PC-3 (cell line): ENCODE results near the gene TP53TG3D. TPM values are rescaled to one million over a fixed set of nuclear protein-coding genes. Genes with fewer than 3 reads are reported as not detected.
"Not testable (repeated sequence)": the region's sequence is repeated elsewhere in the genome, so short reads cannot be mapped to it uniquely, and the experiment has no call there.

Source experiments
- ATAC-seq: fragments of 200-7000 bp; cut with Tn5 transposase; 2 replicates; pipeline ENCODE4 v1.9.1; 2020; ENCODE audit warnings: mild to moderate bottlenecking, moderate library complexity
- BruUV-seq: library from RNA; stranded (reverse); fragments of 400-500 nt; replicated peaks from 2 replicates; lab custom pipeline; 2021; lab: Mats Ljungman, UMichigan
- CTCF ChIA-PET: fragments of 300-600 bp; sonication (Branson Sonifier 250); formaldehyde crosslinking; loops from one replicate; lab custom pipeline; 2022; ENCODE audit warnings: antibody characterized with exemption; lab: Charles Lee
- POLR2A ChIA-PET: fragments of 300-600 bp; sonication (Branson Sonifier 250); formaldehyde crosslinking; loops from one replicate; lab custom pipeline; 2022; ENCODE audit warnings: antibody characterized with exemption; ENCODE audit not compliant: unreplicated experiment; lab: Charles Lee
- DNase-seq: peaks from one replicate; pipeline ENCODE4 v3.0.0-alpha.2; 2015
- H2AFZ ChIP-seq: fragments of 300-600 bp; sonication (generic); 2 replicates; pipeline ENCODE4 v1.6.0; 2016; ENCODE audit warnings: antibody characterized with exemption, low read length
- H3F3A ChIP-seq: fragments of 300-600 bp; sonication (generic); one replicate; pipeline ENCODE4 v1.6.0; 2017; ENCODE audit warnings: antibody characterized with exemption, low read length, control low read depth, mild to moderate bottlenecking; ENCODE audit not compliant: unreplicated experiment
- H3K27ac ChIP-seq: fragments of 300-600 bp; sonication (generic); 2 replicates; pipeline ENCODE4 v1.5.1; 2016; ENCODE audit warnings: mild to moderate bottlenecking, low read length
- H3K27me3 ChIP-seq: fragments of 300-600 bp; sonication (generic); 2 replicates; pipeline ENCODE4 v1.6.1; 2016; ENCODE audit warnings: low read length, mixed read lengths
- H3K36me3 ChIP-seq: fragments of 300-600 bp; sonication (generic); 2 replicates; pipeline ENCODE4 v1.6.1; 2016; ENCODE audit warnings: low read depth, mixed run types, low read length, mixed read lengths
- H3K4me1 ChIP-seq: fragments of 300-600 bp; sonication (generic); 2 replicates; pipeline ENCODE4 v1.5.1; 2016; ENCODE audit warnings: low read length; ENCODE audit not compliant: insufficient read depth
- H3K4me2 ChIP-seq: fragments of 300-600 bp; sonication (generic); 2 replicates; pipeline ENCODE4 v1.6.0; 2016; ENCODE audit warnings: low read length
- H3K4me3 ChIP-seq: fragments of 300-600 bp; sonication (generic); 2 replicates; pipeline ENCODE4 v1.5.1; 2016; ENCODE audit warnings: mild to moderate bottlenecking, low read length, mixed read lengths
- H3K79me2 ChIP-seq: fragments of 300-600 bp; sonication (generic); 2 replicates; pipeline ENCODE4 v1.6.1; 2017; ENCODE audit warnings: low read length, mixed read lengths
- H3K9ac ChIP-seq: fragments of 300-600 bp; sonication (generic); 2 replicates; pipeline ENCODE4 v1.6.0; 2016; ENCODE audit warnings: mild to moderate bottlenecking, low read length
- H3K9me2 ChIP-seq: fragments of 300-600 bp; sonication (generic); replicated peaks from 2 replicates; pipeline ENCODE4 v1.6.1; 2016; ENCODE audit warnings: mixed run types, low read length, mixed read lengths
- H3K9me3 ChIP-seq: fragments of 300-600 bp; sonication (generic); 2 replicates; pipeline ENCODE4 v1.6.1; 2016; ENCODE audit warnings: low read length, mixed read lengths
- H4K20me1 ChIP-seq: fragments of 300-600 bp; sonication (generic); 2 replicates; pipeline ENCODE4 v1.6.1; 2016; ENCODE audit warnings: low read length, mixed read lengths
- intact Hi-C: fragments of 100-400 bp; cut with micrococcal nuclease; formaldehyde crosslinking; loops from 2 replicates; pipeline ENCODE4 v1.9.0; 2023
- total RNA-seq: library from RNA; depleted of rRNA; stranded (reverse); fragments of >200 nt; gene quantifications from 2 replicates; pipeline ENCODE4 v1.2.3, GENCODE V29; 2014

TP53TG3D gene
- total RNA-seq, 1 experiment from 2014 or later: not detected

DNA sequence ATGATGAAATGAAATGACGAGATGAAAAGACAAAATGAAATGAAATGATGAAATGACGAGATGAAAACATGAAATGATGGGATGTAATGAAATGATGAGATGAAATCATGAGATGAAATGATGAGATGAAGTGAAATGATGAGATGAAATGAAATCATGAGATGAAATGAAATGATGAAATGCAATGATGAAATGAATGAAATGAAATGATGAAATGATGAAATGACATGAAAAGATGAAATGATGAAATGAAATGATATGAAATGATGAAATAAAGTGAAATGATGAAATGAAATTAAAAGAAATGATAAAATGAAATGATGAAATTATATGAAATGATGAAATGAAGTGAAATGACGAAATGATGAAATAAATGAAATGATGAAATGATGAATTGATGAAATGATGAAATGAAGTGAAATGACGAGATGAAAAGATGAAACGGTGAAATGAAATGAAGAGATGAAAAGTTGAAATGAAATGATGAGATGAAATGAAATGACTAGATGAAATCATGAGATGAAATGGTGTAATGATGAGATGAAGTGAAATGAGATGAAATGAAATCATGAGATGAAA lies 30.9 kb downstream of the TP53TG3D start:
- H3K9ac ChIP-seq, H3K4me1 ChIP-seq, H4K20me1 ChIP-seq, H3K4me3 ChIP-seq, H3F3A ChIP-seq, H2AFZ ChIP-seq, intact Hi-C loops, POLR2A ChIA-PET, H3K9me3 ChIP-seq, DNase-seq, BruUV-seq, ATAC-seq, H3K9me2 ChIP-seq, H3K27me3 ChIP-seq, H3K36me3 ChIP-seq, H3K27ac ChIP-seq, H3K79me2 ChIP-seq, H3K4me2 ChIP-seq, CTCF ChIA-PET: not testable (repeated sequence)

DNA sequence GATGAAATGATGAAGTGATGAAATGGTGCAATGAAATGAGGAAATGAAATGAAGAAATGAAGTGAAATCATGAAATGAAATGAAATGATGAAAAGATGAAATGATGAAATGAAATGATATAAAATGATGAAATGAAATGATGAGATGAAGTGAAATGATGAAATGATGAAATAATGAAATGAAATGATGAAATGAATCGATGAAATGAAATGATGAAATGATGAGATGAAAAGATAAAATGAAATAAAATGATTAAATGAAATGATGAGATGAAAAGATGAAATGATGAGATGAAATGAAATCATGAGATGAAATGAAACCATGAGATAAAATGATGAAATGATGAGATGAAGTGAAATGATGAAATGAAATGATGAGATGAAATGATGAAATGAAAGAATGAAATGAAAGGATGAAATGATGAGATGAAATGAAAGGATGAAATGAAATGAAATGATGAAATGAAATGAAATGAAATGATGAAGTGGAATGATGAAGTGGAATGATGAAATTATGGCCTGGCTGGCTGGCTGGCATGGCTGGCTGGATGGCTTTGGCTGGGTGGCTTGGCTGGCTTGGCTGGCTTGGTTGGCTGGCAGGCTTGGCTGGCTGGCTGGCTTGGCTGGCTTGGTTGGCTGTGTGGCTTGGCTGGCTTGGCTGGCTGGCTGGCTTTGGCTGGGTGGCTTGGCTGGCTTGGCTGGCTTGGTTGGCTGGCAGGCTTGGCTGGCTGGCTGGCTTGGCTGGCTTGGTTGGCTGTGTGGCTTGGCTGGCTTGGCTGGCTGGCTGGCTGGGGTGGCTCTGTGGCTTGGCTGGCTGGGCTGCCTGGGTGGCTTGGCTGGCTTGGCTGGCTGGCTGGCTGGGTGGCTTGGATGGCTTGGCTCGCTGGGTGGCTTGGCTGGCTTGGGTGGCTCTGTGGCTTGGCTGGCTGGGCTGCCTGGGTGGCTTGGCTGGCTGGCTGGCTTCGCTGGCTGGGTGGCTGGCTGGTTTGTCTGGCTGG lies 32.0 kb downstream of the TP53TG3D start:
- intact Hi-C loops, H3K27me3 ChIP-seq, H3K79me2 ChIP-seq, H3K9me3 ChIP-seq, H3K9me2 ChIP-seq, BruUV-seq, CTCF ChIA-PET, DNase-seq, H3F3A ChIP-seq, POLR2A ChIA-PET, H2AFZ ChIP-seq, ATAC-seq, H4K20me1 ChIP-seq, H3K4me2 ChIP-seq, H3K27ac ChIP-seq, H3K36me3 ChIP-seq, H3K4me3 ChIP-seq, H3K9ac ChIP-seq, H3K4me1 ChIP-seq: not testable (repeated sequence)

DNA sequence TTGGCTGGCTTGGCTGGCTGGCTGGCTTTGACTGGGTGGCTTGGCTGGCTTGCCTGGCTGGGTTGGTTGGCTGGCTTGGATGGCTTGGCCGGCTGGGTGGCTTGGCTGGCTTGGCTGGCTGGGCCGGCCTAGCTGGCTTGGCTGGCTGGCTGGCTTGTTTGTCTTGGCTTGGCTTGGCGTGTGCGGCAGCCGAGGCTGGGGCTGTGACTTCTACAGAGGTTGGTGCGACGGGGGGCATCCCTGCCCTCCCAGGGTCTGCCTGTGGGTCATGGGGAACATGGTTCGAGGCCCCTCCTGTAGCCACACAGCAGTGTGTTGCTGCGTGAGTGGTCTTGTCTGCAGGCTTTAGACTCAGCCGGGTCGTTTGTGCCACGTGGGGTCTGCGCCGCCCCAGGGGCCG lies 33.1 kb downstream of the TP53TG3D start:
- H3K9ac ChIP-seq, H3K79me2 ChIP-seq, H3F3A ChIP-seq, POLR2A ChIA-PET, H3K4me3 ChIP-seq, intact Hi-C loops, H2AFZ ChIP-seq, BruUV-seq, H3K9me2 ChIP-seq, H3K27ac ChIP-seq, H3K9me3 ChIP-seq, H3K4me1 ChIP-seq, ATAC-seq, H3K36me3 ChIP-seq, H4K20me1 ChIP-seq, H3K27me3 ChIP-seq, H3K4me2 ChIP-seq, CTCF ChIA-PET, DNase-seq: not testable (repeated sequence)

GRCh38 chr16:32287743-32288142 lies 34.7 kb downstream of the TP53TG3D start:
- H3K9me3 ChIP-seq, ATAC-seq, H4K20me1 ChIP-seq, H3K79me2 ChIP-seq, H2AFZ ChIP-seq, intact Hi-C loops, H3K9me2 ChIP-seq, CTCF ChIA-PET, H3K36me3 ChIP-seq, H3K4me3 ChIP-seq, DNase-seq, H3K4me1 ChIP-seq, H3K9ac ChIP-seq, H3F3A ChIP-seq, H3K27me3 ChIP-seq, H3K4me2 ChIP-seq, H3K27ac ChIP-seq, BruUV-seq, POLR2A ChIA-PET: not testable (repeated sequence)

GRCh38 chr16:32289197-32289596 lies 36.1 kb downstream of the TP53TG3D start:
- H3K9me3 ChIP-seq, H3K4me1 ChIP-seq, H4K20me1 ChIP-seq, H2AFZ ChIP-seq, BruUV-seq, H3K27me3 ChIP-seq, H3K9ac ChIP-seq, intact Hi-C loops, H3K4me2 ChIP-seq, CTCF ChIA-PET, ATAC-seq, H3K4me3 ChIP-seq, H3K9me2 ChIP-seq, H3K79me2 ChIP-seq, DNase-seq, POLR2A ChIA-PET, H3K27ac ChIP-seq, H3K36me3 ChIP-seq, H3F3A ChIP-seq: not testable (repeated sequence)

- H3K9me3 ChIP-seq, H3K4me1 ChIP-seq, H3F3A ChIP-seq, H3K27me3 ChIP-seq, H3K36me3 ChIP-seq, BruUV-seq, POLR2A ChIA-PET, intact Hi-C loops, H3K9ac ChIP-seq, H3K79me2 ChIP-seq, ATAC-seq, H3K4me3 ChIP-seq, H3K27ac ChIP-seq, CTCF ChIA-PET, H4K20me1 ChIP-seq, H3K4me2 ChIP-seq, H2AFZ ChIP-seq, DNase-seq, H3K9me2 ChIP-seq: not testable (repeated sequence)
Measured at GRCh38 chr16:32302776-32303175, 49.7 kb downstream of the TP53TG3D start.
